T47D (cell line): ENCODE results near the gene FBXO48.

Experiments
- DNase-seq, 2 experiments: peaks; one replicate each; pipeline versions ENCODE4 v3.0.0 to v3.0.0-alpha.2; 2011 to 2012; ENCODE audit warnings: low read depth in 1 of 2, low spot score in 1 of 2
- JUND ChIP-seq: IDR thresholded peaks from 2 replicates; pipeline ENCODE4 v1.6.1; 2012; ENCODE audit warnings: low read depth
- in situ Hi-C: cut with HindIII; loops from 2 replicates; pipeline ENCODE4 v1.10.0; 2016; ENCODE audit warnings: low sequenced_read_pairs, low pct_unique_long_range_greater_than_20kb

FBXO48 gene

DNA sequence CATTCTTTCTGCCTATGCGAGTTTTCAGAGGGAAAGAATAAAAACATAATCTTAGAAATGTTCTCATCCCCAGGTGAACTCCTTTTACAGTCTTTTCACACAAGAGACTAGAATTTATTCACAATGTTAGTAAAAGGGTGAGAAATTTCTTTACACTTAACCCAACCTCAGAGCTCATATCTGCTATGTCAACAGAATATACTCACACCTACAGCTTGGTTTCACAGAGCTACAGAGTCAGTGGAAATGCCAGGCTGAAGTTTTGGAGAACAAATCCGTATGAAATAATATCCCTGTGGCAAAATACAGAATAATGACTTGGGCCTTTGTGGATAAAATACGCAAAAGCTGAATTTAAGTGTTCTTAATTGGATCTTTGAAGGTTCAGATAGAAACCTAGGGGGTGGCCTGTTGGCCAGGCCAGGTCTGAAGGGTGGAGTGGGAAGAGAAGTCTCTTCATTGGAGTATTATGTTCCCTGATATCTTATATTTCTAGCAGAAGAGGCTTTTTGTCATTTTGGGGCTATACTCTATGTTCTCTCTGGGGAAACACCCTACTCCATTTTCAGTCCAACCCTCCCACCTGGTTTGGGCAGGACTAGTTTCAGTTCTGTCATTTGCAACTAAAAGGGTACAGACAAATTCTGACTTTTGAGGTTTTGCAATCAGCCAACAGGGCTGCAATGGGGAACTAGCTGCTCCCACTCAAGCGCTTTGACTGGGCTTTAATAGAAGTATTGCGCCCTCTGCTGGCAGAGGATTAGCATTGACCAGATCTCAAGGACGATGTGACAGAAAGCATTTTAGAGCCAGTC, 25.7 kb downstream of the FBXO48 start:
- no peak for TF ChIP-seq JUND
- in situ Hi-C loops, result no loop called here
- peak in 1 of 2 experiments; percentile 83 for DNase-seq

DNA sequence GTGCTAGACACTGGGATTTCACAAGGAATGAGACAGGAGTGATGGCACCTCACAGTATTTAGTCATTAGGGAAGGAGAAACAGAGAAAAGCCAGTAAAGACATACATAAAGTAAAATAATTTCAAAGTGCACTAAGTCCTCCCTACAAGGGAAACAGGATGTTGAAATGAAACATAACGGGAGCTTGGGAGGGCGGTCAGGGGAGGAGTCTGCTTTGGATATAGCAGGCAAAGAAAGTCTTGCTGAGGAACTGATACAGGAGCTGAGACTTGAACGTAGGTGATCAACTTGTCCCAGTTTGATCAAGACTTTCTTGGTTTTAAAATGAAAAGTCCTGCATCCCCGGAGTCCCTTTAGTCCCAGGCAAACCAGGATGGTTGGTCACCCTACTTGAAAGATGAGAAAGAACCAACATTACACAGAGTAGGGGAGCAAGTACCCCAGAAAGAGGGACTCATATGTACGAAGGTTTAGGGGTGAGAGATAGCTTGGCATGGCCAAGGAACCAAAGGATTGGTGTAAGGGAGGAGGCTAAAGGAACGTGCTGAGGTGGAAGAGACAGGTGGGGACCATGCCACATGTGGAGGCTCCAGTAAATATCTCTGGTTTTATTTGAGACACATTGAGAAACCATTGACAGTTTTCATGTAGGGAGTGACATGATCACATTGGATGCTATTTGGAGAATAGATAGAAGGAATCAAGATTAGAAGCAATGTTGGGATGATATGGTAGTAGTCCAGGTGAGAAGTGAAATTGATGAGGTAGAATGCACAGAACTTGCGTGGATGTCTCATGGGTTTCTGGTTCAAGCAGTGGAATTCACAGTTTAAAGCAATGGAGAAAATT, 28.4 kb downstream of the FBXO48 start:
- in situ Hi-C loops, result no loop called here
- no peak for TF ChIP-seq JUND
- no peak for DNase-seq

DNA sequence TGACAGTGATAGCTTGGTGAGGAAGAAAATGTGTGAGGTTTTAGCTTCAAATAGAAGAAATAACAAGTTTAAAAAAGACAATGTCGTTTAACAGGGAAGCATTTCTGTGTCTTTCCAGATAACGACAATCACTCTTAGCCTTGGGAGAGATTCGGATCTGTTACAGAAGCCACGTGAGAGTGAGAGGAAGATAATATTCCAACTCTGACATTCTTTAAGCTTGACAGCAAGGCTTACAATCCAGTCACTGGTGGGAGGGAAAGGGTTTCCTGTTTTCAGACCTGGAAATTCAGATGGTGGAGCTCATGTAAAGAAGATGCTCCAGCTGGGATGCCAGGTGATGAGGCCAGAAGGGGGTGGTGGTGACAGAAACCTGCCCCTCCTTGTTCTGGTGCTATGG, 30.8 kb downstream of the FBXO48 start:
- no peak for TF ChIP-seq JUND
- no peak for DNase-seq
- in situ Hi-C loops, result no loop called here

DNA sequence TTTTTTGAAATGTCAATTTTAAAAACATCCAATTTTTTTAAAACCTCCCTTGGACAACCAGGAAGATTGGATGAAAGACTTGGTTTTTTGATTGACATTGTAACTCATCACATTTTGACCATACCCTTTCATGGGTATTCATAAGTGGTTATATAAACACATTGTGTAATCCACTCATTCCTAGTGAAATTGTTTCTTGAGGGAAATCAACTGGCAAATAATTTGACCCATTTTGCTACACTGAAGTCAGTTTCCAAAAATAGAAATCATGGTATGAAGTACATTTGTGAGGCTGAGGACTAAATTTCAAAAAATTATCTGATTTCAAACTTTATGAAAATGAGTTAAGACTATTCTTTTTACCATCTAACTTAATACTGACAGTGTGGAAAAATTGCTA, 31.5 kb downstream of the FBXO48 start:
- in situ Hi-C loops, result no loop called here

DNA sequence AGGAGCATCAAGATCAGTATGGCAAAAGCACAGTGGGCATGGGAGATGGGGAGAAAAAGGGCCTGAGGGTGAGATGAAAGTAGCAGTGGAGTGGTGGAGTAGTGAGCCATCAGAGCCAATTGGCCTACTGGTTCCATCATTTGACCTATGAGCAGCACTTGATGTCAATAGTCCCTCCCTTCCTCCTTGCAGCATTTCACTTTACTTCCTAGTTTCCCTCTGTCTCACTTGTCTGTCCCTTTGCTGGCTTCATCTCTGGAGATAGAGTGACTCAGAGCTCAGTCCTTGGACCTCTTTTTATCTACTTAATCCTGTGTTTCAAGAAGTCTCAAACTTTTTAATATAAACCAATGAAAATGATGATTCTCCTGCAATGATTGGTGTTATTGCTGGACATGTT, 32.1 kb downstream of the FBXO48 start:
- in situ Hi-C loops, result no loop called here
- DNase-seq, result no peak

More for the DNA sequence above, 31.5 kb downstream of the FBXO48 start:
- DNase-seq, result no peak
- no peak for TF ChIP-seq JUND

DNA sequence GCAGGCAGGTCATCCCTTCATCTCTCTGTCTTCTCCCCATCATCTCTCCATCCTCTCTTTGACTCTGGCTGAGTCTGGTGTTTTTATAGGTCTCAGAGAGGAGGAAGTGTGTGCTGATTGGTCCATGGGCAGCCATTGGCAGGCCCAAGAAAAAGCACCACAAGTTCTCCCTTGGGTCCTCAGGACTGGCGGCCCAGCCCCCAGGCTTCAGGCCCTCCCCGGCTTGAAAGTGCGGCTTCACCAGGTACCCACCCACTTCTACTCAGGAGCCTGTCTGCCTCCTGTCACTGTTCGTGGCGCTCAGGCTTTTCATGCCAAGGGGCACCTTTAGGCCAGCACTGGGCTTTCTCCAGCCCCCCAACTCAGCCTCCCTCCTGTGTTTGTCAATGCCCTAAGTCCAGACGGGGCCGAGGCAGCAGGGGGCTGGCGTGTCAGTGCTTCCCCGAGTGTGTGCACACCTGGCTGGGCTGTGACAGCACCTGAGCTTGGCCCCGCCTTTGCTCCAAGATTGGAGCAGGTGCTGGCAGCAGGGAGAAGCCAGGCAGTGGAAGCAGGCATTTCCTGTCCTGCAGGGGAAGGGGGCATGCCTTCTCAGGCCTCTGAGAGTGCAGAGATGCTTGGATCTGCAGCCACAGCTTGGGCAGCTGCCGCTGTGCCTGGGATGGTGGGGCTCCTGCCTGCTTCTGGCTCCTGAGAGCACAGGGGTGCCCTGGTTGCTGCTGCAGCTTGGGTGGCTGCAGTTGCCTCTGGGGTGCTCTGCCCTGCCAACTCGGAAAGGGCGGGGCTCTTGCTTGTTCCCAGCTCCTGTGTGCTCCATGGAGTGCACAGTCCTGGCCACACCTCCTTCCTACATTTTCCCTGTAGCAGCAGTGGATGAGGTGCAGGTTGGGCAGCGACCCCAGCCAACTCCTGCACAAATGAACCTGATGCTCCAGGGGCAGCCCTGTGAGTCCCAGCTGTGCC, 34.1 kb downstream of the FBXO48 start:
- in situ Hi-C loops, result no loop called here
- peak in 1 of 2 experiments; percentile 29 for DNase-seq
- no peak for TF ChIP-seq JUND

More for the DNA sequence above, 32.1 kb downstream of the FBXO48 start:
- no peak for TF ChIP-seq JUND

DNA sequence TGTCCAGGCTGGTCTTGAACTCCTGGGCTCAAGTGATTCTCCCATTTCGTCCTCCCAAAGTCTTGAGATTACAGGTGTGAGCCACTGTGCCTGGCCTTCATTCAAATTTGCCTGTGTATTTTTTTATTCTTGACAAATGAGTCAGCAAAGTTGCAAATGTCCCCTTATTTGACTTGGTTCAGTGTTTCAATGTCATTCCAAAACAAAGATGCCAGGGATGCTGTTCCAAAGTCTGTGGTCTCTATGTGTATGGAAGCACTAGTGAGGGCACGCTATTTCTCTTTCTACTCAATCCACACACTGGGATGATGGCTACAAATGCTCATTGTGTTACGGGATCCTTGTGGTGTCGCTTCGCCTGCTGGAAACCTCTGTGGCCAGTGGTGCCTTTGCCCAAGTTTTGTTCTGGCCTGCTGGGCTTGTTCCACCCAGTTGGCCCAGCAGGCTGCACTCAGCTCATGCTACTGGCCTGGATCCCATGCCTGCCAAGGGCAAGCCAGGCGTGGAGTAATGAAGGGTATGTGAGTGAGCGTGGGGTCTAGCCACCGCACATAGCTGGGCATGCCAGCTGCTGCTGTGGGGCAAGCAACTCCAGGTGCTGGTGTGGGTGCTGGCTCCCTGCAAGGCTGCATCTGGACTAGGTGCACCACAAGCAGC, 35.6 kb downstream of the FBXO48 start:
- TF ChIP-seq JUND, result no peak
- DNase-seq, result no peak
- in situ Hi-C loops, result no loop called here

DNA sequence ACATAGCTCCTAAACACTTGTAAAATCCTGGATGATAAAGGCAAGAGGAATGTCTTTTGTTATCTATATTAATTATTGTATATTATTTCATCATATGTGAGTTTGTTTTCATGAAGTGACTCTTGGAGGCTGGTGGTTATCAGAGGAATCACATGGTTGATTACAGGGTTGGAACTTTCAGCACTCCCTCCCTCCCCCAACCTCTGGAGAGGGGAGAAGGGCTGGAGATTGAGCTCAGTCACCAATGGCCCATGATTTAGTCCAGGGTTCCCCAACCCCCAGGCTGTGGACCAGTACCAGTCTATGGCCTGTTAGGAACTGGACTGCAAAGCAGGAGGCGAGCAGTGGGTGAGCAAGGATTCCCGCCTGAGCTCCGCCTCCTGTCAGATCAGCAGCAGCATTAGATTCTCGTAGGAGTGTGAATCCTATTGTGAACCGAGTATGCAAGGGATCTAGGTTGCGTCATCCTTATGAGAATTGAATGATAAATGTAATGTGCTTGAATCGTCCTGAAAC, 37.7 kb downstream of the FBXO48 start:
- in situ Hi-C loops, result no loop called here
- no peak for DNase-seq
- no peak for TF ChIP-seq JUND

DNA sequence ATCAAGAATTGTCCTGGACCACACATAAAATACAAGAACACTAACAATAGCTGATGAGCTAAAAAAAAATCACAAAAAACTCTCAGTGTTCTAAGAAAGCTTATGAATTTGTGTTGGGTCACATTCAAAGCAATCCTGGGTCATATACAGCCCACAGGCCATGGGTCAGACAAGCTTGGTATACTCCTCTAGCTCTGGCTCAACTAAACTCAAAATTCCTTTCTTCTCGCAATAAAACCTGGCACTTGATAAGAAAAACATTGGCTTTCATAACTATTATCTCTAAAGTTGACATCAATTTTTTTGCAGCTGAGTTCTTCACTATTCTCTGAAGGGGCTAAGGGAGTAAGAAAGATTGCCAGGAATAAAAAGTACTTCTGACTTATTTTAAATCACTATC, 38.3 kb downstream of the FBXO48 start:
- in situ Hi-C loops, result no loop called here
- TF ChIP-seq JUND, result no peak

DNA sequence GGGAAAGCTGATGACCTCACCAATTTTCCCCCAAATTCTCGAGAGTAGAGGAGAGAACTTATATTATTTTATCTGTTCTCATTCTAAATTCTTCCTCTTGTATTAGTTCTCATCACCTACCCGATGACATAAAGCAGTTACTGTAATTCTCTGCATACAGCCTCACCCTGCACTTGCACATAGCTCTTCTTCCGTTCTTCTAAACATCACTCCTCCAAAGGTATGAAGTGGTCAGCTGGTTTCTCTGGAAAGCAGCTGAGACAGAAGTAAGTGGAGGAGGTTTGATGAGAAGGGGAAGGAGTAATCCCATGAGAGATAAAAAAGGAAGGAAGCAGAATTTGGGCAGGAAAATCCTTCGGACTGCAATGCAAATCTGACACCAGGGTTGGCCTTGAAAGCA, 39.0 kb downstream of the FBXO48 start:
- in situ Hi-C loops, result no loop called here
- DNase-seq, result no peak
- TF ChIP-seq JUND, result no peak

More for the DNA sequence above, 38.3 kb downstream of the FBXO48 start:
- no peak for DNase-seq

DNA sequence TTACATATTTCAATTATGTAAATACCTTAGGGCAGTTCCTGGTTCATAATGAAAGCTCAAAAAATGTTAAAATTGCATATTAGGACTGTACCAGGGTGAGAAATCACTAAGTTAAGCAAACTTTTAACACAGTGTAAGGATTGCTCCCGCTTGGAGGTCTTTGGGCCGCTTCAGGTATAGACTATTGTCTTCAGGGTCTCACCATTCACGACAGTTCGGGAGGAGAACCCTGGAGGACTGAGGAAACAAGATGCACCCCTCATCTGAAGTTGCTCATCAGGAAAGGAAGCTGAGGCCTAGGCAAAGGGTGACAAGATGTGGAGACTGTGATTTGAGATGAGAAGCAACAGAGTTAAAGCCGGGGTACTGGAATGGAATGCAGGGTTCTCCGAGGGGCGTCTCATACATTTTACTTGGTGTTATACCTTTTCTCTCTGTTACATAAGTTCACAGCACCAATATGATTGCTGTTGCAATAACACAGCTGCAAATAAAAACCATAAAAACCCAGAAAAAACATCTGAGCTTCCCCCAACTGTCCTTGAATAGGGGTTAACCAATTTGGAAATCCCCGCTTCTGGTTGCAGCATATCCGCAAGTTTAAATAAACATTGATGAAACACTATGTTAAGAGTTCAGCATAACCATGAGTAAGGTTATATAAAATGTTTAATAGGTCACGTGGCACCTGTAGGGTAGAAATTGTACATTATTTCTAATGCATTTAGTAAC, 40.1 kb downstream of the FBXO48 start:
- TF ChIP-seq JUND, result no peak
- no peak for DNase-seq
- in situ Hi-C loops, result no loop called here
